SU-DHL-6 (cell line): Measurements from ENCODE around the gene PRCD.

Experiments
- EZH2phosphoT487 ChIP-seq: fragments of 200-600 bp; sonication (generic), shearing (Covaris generic); conservative IDR thresholded peaks from 2 replicates; pipeline ENCODE4 v1.6.1; 2018; ENCODE audit warnings: mild to moderate bottlenecking, antibody characterized with exemption, low read length, moderate library complexity, mixed read lengths
- TF ChIP-seq, protein P1 (sequence below): fragments of 200-600 bp; sonication (generic); IDR thresholded peaks from one replicate; pipeline ENCODE4 v1.5.1; 2017; ENCODE audit warnings: antibody characterized with exemption, mild to moderate bottlenecking, low read length, moderate library complexity; ENCODE audit not compliant: insufficient read depth, poor library complexity, severe bottlenecking

GRCh38 chr17:76593959-76594358 lies 54.1 kb downstream of the PRCD start:
- TF ChIP-seq, protein P1, sequence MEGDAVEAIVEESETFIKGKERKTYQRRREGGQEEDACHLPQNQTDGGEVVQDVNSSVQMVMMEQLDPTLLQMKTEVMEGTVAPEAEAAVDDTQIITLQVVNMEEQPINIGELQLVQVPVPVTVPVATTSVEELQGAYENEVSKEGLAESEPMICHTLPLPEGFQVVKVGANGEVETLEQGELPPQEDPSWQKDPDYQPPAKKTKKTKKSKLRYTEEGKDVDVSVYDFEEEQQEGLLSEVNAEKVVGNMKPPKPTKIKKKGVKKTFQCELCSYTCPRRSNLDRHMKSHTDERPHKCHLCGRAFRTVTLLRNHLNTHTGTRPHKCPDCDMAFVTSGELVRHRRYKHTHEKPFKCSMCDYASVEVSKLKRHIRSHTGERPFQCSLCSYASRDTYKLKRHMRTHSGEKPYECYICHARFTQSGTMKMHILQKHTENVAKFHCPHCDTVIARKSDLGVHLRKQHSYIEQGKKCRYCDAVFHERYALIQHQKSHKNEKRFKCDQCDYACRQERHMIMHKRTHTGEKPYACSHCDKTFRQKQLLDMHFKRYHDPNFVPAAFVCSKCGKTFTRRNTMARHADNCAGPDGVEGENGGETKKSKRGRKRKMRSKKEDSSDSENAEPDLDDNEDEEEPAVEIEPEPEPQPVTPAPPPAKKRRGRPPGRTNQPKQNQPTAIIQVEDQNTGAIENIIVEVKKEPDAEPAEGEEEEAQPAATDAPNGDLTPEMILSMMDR: no peak
- TF ChIP-seq EZH2phosphoT487: no peak
